ENCODE measurements around the gene ITGA5. TPM values are rescaled to one million over a fixed set of nuclear protein-coding genes. Genes with fewer than 3 reads are reported as not detected.
A peak's percentile ranks its signal among the peaks of the same experiment; 100 is the strongest.

ITGA5 gene
- total RNA-seq, 1 experiment from 2014 or later = 12.2 TPM

DNA sequence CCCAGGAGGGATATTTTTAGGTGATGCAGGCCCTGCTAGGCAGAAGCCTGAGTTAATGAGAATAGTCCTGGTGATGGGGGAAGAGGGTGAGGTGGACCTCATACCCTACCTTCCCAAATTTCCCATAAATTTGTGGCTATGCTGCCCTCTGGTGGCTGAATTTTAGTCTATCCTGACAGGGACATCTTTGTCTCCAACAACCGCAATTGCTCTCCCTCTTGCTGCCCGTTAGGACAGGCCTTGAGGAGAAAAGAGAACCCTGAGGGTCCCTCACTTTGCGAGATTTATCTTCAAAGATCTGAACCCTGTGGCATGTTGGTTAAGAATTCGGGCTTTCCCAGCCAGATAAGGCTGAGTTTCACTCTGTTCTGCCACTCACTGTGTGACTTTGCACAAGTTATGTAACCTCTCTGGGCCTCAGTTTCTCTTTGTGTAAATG, 24.8 kb downstream of the ITGA5 start:
- peaks cover 34 to 40% of the 10 kb centered on the region in 2 experiments for H3K4me1 Mint-ChIP-seq
- H3K27me3 Mint-ChIP-seq (ENCODE audit: low read depth) = peaks cover 19% of the 10 kb centered on the region
- Histone ChIP-seq H3K4me1 (ENCODE audit: insufficient read depth, low read length) (peaks cover 8% of the 10 kb centered on the region), H3K9me3 (ENCODE audit: control insufficient read depth, low read depth, low read length) (no peaks in the 10 kb centered on the region), H3K4ac (ENCODE audit: low read depth, low read length) (no peak overlapping the region), H2BK12ac (ENCODE audit: insufficient read length, low read depth, low read length) (no peak overlapping the region), H4K5ac (ENCODE audit: insufficient read length, low read depth, low read length) (no peak overlapping the region), H3K4me2 (ENCODE audit: insufficient read depth, insufficient read length, low read length) (no peak overlapping the region), H2BK15ac (ENCODE audit: low read depth, low read length) (no peak overlapping the region), H2BK5ac (ENCODE audit: insufficient read length, low read length) (no peak overlapping the region), H4K8ac (replicated peaks; ENCODE audit: insufficient read length, low read depth, low read length) (no peak overlapping the region), H2BK120ac (ENCODE audit: low read depth, low read length, poor library complexity, severe bottlenecking) (no peak overlapping the region), H3K56ac (ENCODE audit: insufficient read length, low read depth, low read length) (no peak overlapping the region), H3K27me3 (ENCODE audit: insufficient read depth, low read length) (no peaks in the 10 kb centered on the region), H2AFZ (ENCODE audit: low read length) (no peak overlapping the region), H4K20me1 (ENCODE audit: control insufficient read depth, insufficient read depth, insufficient read length) (no peaks in the 10 kb centered on the region), H4K91ac (ENCODE audit: insufficient read length, low read depth, low read length) (no peak overlapping the region), H2AK5ac (ENCODE audit: insufficient read length, low read length) (no peak overlapping the region), H3K23ac (ENCODE audit: insufficient read length, low read depth, low read length) (no peak overlapping the region), H3K9ac (ENCODE audit: extremely low read depth, insufficient read length, low read length) (no peak overlapping the region), H3K79me1 (ENCODE audit: insufficient read depth, low read depth, low read length, poor library complexity, severe bottlenecking) (no peaks in the 10 kb centered on the region), H3K79me2 (ENCODE audit: insufficient read depth, low read length) (no peaks in the 10 kb centered on the region; the same call in 1 of the 2 replicates), H3K27ac (ENCODE audit: insufficient read length, low read depth, low read length) (no peak overlapping the region), H3K14ac (ENCODE audit: insufficient read depth, low read length) (no peak overlapping the region), H3T11ph (ENCODE audit: low read length) (no peak overlapping the region), H3K18ac (ENCODE audit: insufficient read length, low read depth, low read length) (no peak overlapping the region), H2BK20ac (ENCODE audit: low read depth, low read length, poor library complexity, severe bottlenecking) (no peak overlapping the region), H3K23me2 (ENCODE audit: insufficient read length, low read depth, low read length, poor library complexity, severe bottlenecking) (peaks cover 18% of the 10 kb centered on the region)
- H3K4me3 Mint-ChIP-seq = no peak overlapping the region
- H3K27ac Mint-ChIP-seq = no peak overlapping the region
- no peaks in the 10 kb centered on the region for H3K9me3 Mint-ChIP-seq
- no CpG with 5 or more reads among the region's 4 CpGs for WGBS (ENCODE audit: extremely low coverage, insufficient read length, low lambda C conversion rate)
- TF ChIP-seq, protein P1, sequence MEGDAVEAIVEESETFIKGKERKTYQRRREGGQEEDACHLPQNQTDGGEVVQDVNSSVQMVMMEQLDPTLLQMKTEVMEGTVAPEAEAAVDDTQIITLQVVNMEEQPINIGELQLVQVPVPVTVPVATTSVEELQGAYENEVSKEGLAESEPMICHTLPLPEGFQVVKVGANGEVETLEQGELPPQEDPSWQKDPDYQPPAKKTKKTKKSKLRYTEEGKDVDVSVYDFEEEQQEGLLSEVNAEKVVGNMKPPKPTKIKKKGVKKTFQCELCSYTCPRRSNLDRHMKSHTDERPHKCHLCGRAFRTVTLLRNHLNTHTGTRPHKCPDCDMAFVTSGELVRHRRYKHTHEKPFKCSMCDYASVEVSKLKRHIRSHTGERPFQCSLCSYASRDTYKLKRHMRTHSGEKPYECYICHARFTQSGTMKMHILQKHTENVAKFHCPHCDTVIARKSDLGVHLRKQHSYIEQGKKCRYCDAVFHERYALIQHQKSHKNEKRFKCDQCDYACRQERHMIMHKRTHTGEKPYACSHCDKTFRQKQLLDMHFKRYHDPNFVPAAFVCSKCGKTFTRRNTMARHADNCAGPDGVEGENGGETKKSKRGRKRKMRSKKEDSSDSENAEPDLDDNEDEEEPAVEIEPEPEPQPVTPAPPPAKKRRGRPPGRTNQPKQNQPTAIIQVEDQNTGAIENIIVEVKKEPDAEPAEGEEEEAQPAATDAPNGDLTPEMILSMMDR (conservative IDR thresholded peaks at IDR 0.05) = peak; percentile 86
- DNase-seq = peak; percentile 78
- peaks cover 5 to 22% (median 15%) of the 10 kb centered on the region in 3 experiments; a peak in 5 of 7 replicates for H3K36me3 Mint-ChIP-seq (ENCODE audit: insufficient read depth in 1 of 3, low read depth in 3 of 3)
